Esophagus muscularis mucosa (tissue), 4 donors: ENCODE data around the gene RPL37A. TPM values are rescaled to one million over a fixed set of nuclear protein-coding genes. Genes with fewer than 3 reads are reported as not detected.

Source experiments
- DNase-seq: peaks from one replicate; pipeline ENCODE4 v3.0.0-alpha.2; 2017; ENCODE audit errors: extremely low spot score
- H3K27ac ChIP-seq, 4 donors: fragments of 200-600 bp; sonication (generic); replicated peaks in 1 of 4; 1 replicate in 3 of 4; 2 replicates in 1 of 4; pipeline ENCODE4 v1.5.1; 2016 to 2019; ENCODE audit warnings: mild to moderate bottlenecking in 1 of 4
- H3K27me3 ChIP-seq, 4 donors: fragments of 200-600 bp; sonication (generic); one replicate each; pipeline versions ENCODE4 v1.5.1 to v1.6.0; 2016 to 2019
- H3K36me3 ChIP-seq, 4 donors: fragments of 200-600 bp; sonication (generic); one replicate each; pipeline ENCODE4 v1.5.1; 2016 to 2019
- H3K4me1 ChIP-seq, 4 donors: fragments of 200-600 bp; sonication (generic); one replicate each; pipeline ENCODE4 v1.5.1; 2016 to 2019
- H3K4me3 ChIP-seq, 4 donors: fragments of 200-600 bp; sonication (generic); 1 replicate in 2 of 4; 2 replicates in 2 of 4; pipeline ENCODE4 v1.5.1; 2016 to 2019; ENCODE audit warnings: mild to moderate bottlenecking in 4 of 4, moderate library complexity in 1 of 4
- H3K9me3 ChIP-seq, 4 donors: fragments of 200-600 bp; sonication (generic); 1 replicate in 3 of 4; 2 replicates in 1 of 4; pipeline ENCODE4 v1.5.1; 2016 to 2019
- EP300 ChIP-seq: sonication (generic); formaldehyde crosslinking; IDR thresholded peaks from one replicate; pipeline ENCODE4 v1.6.1; 2017; ENCODE audit warnings: antibody characterized with exemption
- POLR2A ChIP-seq: fragments of 450-650 bp; IDR thresholded peaks from one replicate; pipeline ENCODE4 v1.6.1; 2017; ENCODE audit warnings: antibody characterized with exemption, moderate library complexity, mild to moderate bottlenecking, low read depth
- POLR2AphosphoS5 ChIP-seq, 2 donors: sonication (generic); formaldehyde crosslinking; IDR thresholded peaks; one replicate each; pipeline ENCODE4 v1.6.1; 2017; ENCODE audit warnings: antibody characterized with exemption in 2 of 2
- WGBS: methylation state at CpG from one replicate; pipeline ENCODE4 v1.1.5; 2018; 5-methylcytosine and 5-hydroxymethylcytosine counted together
- intact Hi-C: fragments of 100-400 bp; cut with DNase I; formaldehyde crosslinking; loops from one replicate; pipeline ENCODE4 v1.15.1; 2023
- total RNA-seq, 4 donors: library from RNA; depleted of rRNA; stranded (reverse); fragments of >200 nt; gene quantifications; one replicate each; pipeline versions ENCODE4 v1.1.0 to v1.2.1, GENCODE V29; 2016
- TF ChIP-seq, protein P1 (sequence below), 3 experiments: fragments of 200-600 bp in 2 of 3; fragments of 450-650 bp in 1 of 3; sonication (generic) in 2 of 3; IDR thresholded peaks; one replicate each; pipeline ENCODE4 v1.5.1; 2017 to 2019; ENCODE audit warnings: antibody characterized with exemption in 3 of 3, mild to moderate bottlenecking in 2 of 3, moderate library complexity in 1 of 3

The RPL37A gene
- total RNA-seq, 4 donors from 2014 or later, result 1,371 to 1,915 (median 1,581) TPM

DNA sequence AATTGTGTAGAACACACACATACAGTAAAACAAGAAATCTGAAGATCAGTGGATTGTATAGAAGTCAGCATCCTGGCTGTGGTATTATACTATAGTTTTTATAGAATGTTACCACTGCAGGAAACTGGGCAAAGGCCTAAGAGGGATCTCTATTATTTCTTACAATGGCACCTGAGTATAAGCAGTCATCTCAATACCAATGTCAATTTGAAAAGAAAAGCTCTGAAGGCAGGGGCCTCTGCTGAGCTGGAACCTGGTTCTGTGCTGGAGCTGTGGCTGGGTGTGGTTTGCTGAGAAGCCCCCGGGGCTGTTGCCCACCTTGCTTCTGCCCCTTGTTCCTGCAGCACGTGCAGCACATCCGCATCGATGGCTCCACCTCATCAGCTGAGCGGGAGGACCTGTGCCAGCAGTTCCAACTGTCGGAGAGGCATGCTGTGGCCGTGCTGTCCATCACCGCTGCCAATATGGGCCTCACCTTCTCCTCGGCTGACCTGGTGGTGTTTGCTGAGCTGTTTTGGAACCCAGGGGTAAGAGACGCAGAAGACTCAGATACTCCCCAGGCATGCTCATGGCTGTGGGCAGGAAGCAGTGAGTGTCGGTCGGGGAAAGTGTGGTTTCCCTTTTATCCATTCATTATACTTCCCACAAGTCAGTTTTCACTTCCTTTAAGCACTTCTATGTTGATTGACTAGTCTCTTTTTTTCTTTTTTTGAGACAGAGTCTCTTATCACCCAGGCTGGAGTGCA is 23.5 kb upstream of the RPL37A start:
- H3K4me1 ChIP-seq, result no peaks in the 10 kb centered on the region
- no peaks in the 10 kb centered on the region for H3K9me3 ChIP-seq
- H3K36me3 ChIP-seq, result peaks cover 25 to 83% (median 60%) of the 10 kb centered on the region in 4 donors
- DNase-seq, result no peak
- no peak for TF ChIP-seq POLR2AphosphoS5 (IDR thresholded peaks at IDR 0.05)
- no peak for TF ChIP-seq POLR2A
- TF ChIP-seq EP300, result no peak
- TF ChIP-seq, protein P1, sequence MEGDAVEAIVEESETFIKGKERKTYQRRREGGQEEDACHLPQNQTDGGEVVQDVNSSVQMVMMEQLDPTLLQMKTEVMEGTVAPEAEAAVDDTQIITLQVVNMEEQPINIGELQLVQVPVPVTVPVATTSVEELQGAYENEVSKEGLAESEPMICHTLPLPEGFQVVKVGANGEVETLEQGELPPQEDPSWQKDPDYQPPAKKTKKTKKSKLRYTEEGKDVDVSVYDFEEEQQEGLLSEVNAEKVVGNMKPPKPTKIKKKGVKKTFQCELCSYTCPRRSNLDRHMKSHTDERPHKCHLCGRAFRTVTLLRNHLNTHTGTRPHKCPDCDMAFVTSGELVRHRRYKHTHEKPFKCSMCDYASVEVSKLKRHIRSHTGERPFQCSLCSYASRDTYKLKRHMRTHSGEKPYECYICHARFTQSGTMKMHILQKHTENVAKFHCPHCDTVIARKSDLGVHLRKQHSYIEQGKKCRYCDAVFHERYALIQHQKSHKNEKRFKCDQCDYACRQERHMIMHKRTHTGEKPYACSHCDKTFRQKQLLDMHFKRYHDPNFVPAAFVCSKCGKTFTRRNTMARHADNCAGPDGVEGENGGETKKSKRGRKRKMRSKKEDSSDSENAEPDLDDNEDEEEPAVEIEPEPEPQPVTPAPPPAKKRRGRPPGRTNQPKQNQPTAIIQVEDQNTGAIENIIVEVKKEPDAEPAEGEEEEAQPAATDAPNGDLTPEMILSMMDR (IDR thresholded peaks at IDR 0.05), result no peak
- intact Hi-C loops, result no loop called here
- no peaks in the 10 kb centered on the region for H3K27me3 ChIP-seq
- 84% methylated on average over 6 of the region's 12 CpGs for whole genome bisulfite sequencing
- no peak overlapping the region for H3K27ac ChIP-seq
- H3K4me3 ChIP-seq, result no peak overlapping the region

DNA sequence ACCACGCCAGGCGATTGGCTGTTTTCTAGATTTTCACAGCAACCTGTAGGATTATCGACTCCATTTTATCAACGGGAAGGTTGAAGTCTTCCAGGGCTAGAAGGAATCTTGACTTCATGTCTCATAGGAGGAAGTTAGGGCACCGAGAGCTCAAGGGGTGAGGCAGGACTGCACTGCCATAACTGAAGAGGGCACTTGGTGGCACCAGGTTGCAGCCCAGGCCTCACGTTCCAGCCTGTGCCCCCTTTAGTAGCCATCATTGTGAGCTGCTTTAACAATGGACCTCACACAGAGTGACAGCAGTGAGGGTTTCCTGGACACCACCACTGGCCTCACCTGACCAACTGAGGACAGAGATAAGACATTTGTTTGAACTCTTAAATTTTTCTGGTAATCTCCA is 22.9 kb upstream of the RPL37A start:
- no peaks in the 10 kb centered on the region for H3K4me1 ChIP-seq
- no peak for DNase-seq
- H3K27me3 ChIP-seq, result no peaks in the 10 kb centered on the region
- no peak overlapping the region for H3K4me3 ChIP-seq
- intact Hi-C loops, result no loop called here
- TF ChIP-seq EP300 (no peak), POLR2AphosphoS5 (IDR thresholded peaks at IDR 0.05) (no peak)
- 80% methylated on average over 6 of the region's 6 CpGs for WGBS
- peaks cover 25 to 83% (median 61%) of the 10 kb centered on the region in 4 donors for H3K36me3 ChIP-seq
- no peak overlapping the region for H3K27ac ChIP-seq
- no peaks in the 10 kb centered on the region for H3K9me3 ChIP-seq

DNA sequence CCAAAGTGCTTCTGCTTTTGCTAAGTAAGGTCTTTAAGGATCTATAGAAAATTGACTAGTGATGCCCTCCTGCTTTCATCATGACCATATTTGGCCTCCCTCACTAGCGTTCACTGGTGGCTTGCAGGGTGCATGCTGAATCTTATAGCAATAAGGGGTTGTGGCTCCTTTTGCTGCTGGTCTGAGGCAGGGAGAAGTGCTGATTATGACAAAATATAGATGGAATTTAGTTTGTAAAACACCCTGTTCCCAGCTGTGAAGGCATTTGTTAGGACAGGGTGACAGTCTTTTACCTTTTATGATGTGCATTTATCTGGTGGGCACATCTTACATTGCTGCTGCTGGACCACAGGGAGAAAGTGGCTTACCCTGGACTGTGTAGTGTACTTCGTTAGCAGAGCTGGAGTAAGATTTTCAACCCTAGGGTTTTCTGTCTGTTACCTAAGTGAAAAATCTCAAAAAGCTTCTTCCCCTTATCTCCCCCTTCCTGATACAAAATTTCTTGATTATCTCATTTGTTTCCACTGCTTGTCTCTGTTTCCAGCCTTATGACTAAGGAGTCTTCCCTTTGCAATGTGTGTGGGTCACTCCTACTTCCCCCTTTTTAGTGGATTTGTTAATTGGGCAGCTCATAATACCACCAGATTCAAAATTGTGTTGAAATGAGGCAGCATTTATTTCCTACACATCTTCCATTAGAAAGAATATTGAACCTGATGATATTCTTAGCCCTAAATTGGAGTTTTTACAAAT is 21.2 kb upstream of the RPL37A start:
- no peak overlapping the region for H3K27ac ChIP-seq
- intact Hi-C loops, result no loop called here
- no peaks in the 10 kb centered on the region for H3K4me1 ChIP-seq
- H3K27me3 ChIP-seq, result no peaks in the 10 kb centered on the region
- TF ChIP-seq POLR2AphosphoS5 (IDR thresholded peaks at IDR 0.05), result no peak
- TF ChIP-seq, protein P1 (IDR thresholded peaks at IDR 0.05), result no peak
- no peak for TF ChIP-seq EP300
- TF ChIP-seq POLR2A, result no peak
- WGBS, result 51% methylated on average over 2 of the region's 2 CpGs
- peaks cover 25 to 85% (median 58%) of the 10 kb centered on the region in 4 donors for H3K36me3 ChIP-seq
- no peak for DNase-seq
- no peak overlapping the region for H3K4me3 ChIP-seq
- H3K9me3 ChIP-seq, result no peaks in the 10 kb centered on the region

DNA sequence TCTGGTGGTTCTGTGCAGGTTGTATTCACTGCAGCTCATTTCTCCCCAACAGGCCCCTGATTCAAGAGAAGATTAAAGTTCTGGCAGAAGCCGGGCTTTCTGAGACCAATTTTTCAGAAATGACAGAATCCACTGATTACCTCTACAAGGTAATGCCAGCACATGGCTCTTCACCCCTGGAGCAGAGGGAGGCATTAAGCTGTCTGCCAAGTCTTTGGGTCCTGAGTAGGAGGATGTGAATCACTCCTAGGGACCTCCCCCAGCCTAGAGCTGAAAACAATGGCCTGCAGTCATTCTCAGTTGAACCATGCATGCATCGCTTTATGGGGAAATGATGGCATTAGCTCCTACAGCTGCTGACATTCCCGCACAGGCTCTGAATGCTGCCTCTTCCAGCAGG is 20.5 kb upstream of the RPL37A start:
- H3K4me1 ChIP-seq, result no peaks in the 10 kb centered on the region
- H3K36me3 ChIP-seq, result peaks cover 25 to 92% (median 65%) of the 10 kb centered on the region in 4 donors
- no peak overlapping the region for H3K27ac ChIP-seq
- H3K27me3 ChIP-seq, result no peaks in the 10 kb centered on the region
- no peak for DNase-seq
- intact Hi-C loops, result no loop called here
- 71% methylated on average over 3 of the region's 3 CpGs for WGBS
- H3K9me3 ChIP-seq, result no peaks in the 10 kb centered on the region
- H3K4me3 ChIP-seq, result no peak overlapping the region
- TF ChIP-seq POLR2A (no peak), EP300 (no peak), POLR2AphosphoS5 (IDR thresholded peaks at IDR 0.05) (peak in 1 of 2 donors; percentile 25)
- TF ChIP-seq, protein P1 (IDR thresholded peaks at IDR 0.05), result no peak

DNA sequence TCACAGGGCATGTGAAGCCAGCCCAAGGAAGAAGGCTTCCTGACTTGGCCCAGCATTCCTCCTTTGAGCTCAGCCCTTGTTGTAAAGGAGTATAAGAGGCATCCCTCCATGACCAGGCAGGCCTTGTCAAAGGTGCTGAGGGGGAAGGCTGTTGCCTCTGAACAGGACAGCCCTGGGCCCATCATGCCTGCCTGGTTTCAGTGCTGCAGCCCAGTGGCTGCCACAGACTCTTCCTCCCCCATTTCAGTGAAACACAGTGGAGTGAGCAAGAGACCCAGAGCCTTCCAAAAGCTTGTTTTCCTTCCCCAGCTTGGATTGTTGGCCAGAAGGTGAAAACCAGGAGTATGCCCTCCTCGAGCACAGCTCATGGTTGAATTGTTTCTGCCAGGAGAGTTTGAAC is 19.9 kb upstream of the RPL37A start:
- Histone ChIP-seq H3K36me3 (peaks cover 25 to 96% (median 67%) of the 10 kb centered on the region in 4 donors), H3K27me3 (no peaks in the 10 kb centered on the region), H3K4me3 (no peak overlapping the region), H3K4me1 (no peaks in the 10 kb centered on the region), H3K9me3 (no peaks in the 10 kb centered on the region), H3K27ac (no peak overlapping the region)
- 100% methylated on average over 1 of the region's 1 CpG for WGBS
- no peak for TF ChIP-seq POLR2AphosphoS5 (IDR thresholded peaks at IDR 0.05)
- no peak for TF ChIP-seq POLR2A
- TF ChIP-seq EP300, result no peak
- TF ChIP-seq, protein P1 (IDR thresholded peaks at IDR 0.05), result no peak
- intact Hi-C loops, result no loop called here
- DNase-seq, result no peak
